Kidney epithelial cell (primary cell): ENCODE measurements around the gene GNAI2. TPM values are rescaled to one million over a fixed set of nuclear protein-coding genes. Genes with fewer than 3 reads are reported as not detected.

Experiments used
- DNase-seq: peaks from one replicate; pipeline ENCODE4 v3.0.0-alpha.2; 2010; ENCODE audit warnings: low read depth
- H3K27me3 ChIP-seq: 2 replicates; pipeline ENCODE4 v1.6.0; 2011; ENCODE audit warnings: low read length; ENCODE audit not compliant: control insufficient read depth, insufficient read depth
- H3K36me3 ChIP-seq: 2 replicates; pipeline ENCODE4 v1.5.1; 2011; ENCODE audit warnings: low read length; ENCODE audit not compliant: control insufficient read depth, insufficient read depth
- H3K4me3 ChIP-seq: 2 replicates; pipeline ENCODE4 v1.5.1; 2011; ENCODE audit warnings: low read depth, mild to moderate bottlenecking, control low read depth, low read length
- CTCF ChIP-seq: IDR thresholded peaks from 2 replicates; pipeline ENCODE4 v1.5.1; 2011; ENCODE audit warnings: mild to moderate bottlenecking, moderate library complexity, low read length, control low read depth, inconsistent platforms; ENCODE audit not compliant: insufficient read depth, poor library complexity, severe bottlenecking
- total RNA-seq: library from RNA; depleted of rRNA; stranded (reverse); fragments of >200 nt; gene quantifications from 2 replicates; pipeline ENCODE4 v1.2.3, GENCODE V29; 2015

GNAI2 gene
- total RNA-seq, 1 donor from 2014 or later = 208 TPM

GRCh38 chr3:50289130-50289529, 53.1 kb downstream of the GNAI2 start:
- no peak for TF ChIP-seq CTCF

GRCh38 chr3:50290161-50290641, 54.2 kb downstream of the GNAI2 start:
- no peak for TF ChIP-seq CTCF
- no peak for DNase-seq
- no peaks in the 10 kb centered on the region for H3K27me3 ChIP-seq
- H3K36me3 ChIP-seq = peaks cover 3% of the 10 kb centered on the region
- H3K4me3 ChIP-seq = no peak overlapping the region

More at GRCh38 chr3:50289130-50289529, 53.1 kb downstream of the GNAI2 start:
- H3K27me3 ChIP-seq = no peaks in the 10 kb centered on the region
- H3K4me3 ChIP-seq = no peak overlapping the region
- peaks cover 3% of the 10 kb centered on the region for H3K36me3 ChIP-seq
- no peak for DNase-seq

GRCh38 chr3:50292159-50293078, 56.4 kb downstream of the GNAI2 start, which contains the start of gene IFRD2:
IFRD2 (minus strand) TSS chr3:50292429; CDS start chr3:50292274, 155 bp downstream.
- Histone ChIP-seq H3K27me3 (no peaks in the 10 kb centered on the region), H3K4me3 (peak within 1 kb of the TSS; percentile 89), H3K36me3 (peaks cover 3% of the 10 kb centered on the region)
- TF ChIP-seq CTCF = no peak
- DNase-seq = peak; percentile 90

GRCh38 chr3:50293079-50293801, 57.2 kb downstream of the GNAI2 start:
- H3K27me3 ChIP-seq = no peaks in the 10 kb centered on the region
- no peak overlapping the region for H3K4me3 ChIP-seq
- no peak for TF ChIP-seq CTCF
- H3K36me3 ChIP-seq = peaks cover 3% of the 10 kb centered on the region
- DNase-seq = no peak

- no peak for TF ChIP-seq CTCF
- Histone ChIP-seq H3K36me3 (no peaks in the 10 kb centered on the region), H3K4me3 (no peak overlapping the region), H3K27me3 (no peaks in the 10 kb centered on the region)
- DNase-seq = no peak
Measured at GRCh38 chr3:50294089-50294488, 58.1 kb downstream of the GNAI2 start.
